Transverse colon (tissue), 4 donors: Measurements from ENCODE around the gene HDAC9. TPM values are rescaled to one million over a fixed set of nuclear protein-coding genes. Genes with fewer than 3 reads are reported as not detected.

Experiments
- DNase-seq: peaks from one replicate; pipeline ENCODE4 v3.0.0-alpha.2; 2019
- H3K27ac ChIP-seq, 4 donors: fragments of 200-600 bp; sonication (generic); 2 replicates each; pipeline ENCODE4 v1.5.1; 2016 to 2018; ENCODE audit warnings: inconsistent platforms in 4 of 4
- H3K27me3 ChIP-seq: fragments of 200-600 bp; sonication (generic); 2 replicates; pipeline ENCODE4 v1.5.1; 2017; ENCODE audit warnings: inconsistent platforms
- H3K36me3 ChIP-seq, 4 donors: fragments of 200-600 bp; sonication (generic); 2 replicates each; pipeline ENCODE4 v1.5.1; 2017 to 2019; ENCODE audit warnings: inconsistent platforms in 4 of 4
- H3K4me1 ChIP-seq, 4 donors: fragments of 200-600 bp; sonication (generic); 2 replicates each; pipeline ENCODE4 v1.5.1; 2017 to 2020; ENCODE audit warnings: inconsistent platforms in 4 of 4
- H3K4me3 ChIP-seq, 4 donors: fragments of 200-600 bp; sonication (generic); 1 replicate in 1 of 4; 2 replicates in 3 of 4; pipeline versions ENCODE4 v1.5.1 to v1.6.1; 2017 to 2019; ENCODE audit warnings: inconsistent platforms in 4 of 4
- H3K9me3 ChIP-seq, 2 donors: fragments of 200-600 bp; sonication (generic); 2 replicates each; pipeline ENCODE4 v1.5.1; 2017 to 2019; ENCODE audit warnings: inconsistent platforms in 2 of 2
- EP300 ChIP-seq: sonication (generic); formaldehyde crosslinking; IDR thresholded peaks from one replicate; pipeline ENCODE4 v1.6.1; 2017; ENCODE audit warnings: antibody characterized with exemption, low read depth
- POLR2A ChIP-seq: fragments of 450-650 bp; IDR thresholded peaks from one replicate; pipeline ENCODE4 v1.6.1; 2016; ENCODE audit warnings: antibody characterized with exemption, mild to moderate bottlenecking, moderate library complexity
- POLR2AphosphoS5 ChIP-seq, 3 donors: sonication (generic); formaldehyde crosslinking; IDR thresholded peaks; one replicate each; pipeline ENCODE4 v1.6.1; 2016; ENCODE audit warnings: antibody characterized with exemption in 3 of 3
- WGBS, 2 donors: methylation state at CpG; one replicate each; pipeline ENCODE4 v1.1.5; 2018; ENCODE audit warnings: low coverage in 1 of 2; 5-methylcytosine and 5-hydroxymethylcytosine counted together
- in situ Hi-C, 4 donors: fragments of 200-750 bp; cut with MboI; loops; one replicate each; pipeline versions ENCODE4 v1.15.0 to v1.15.1; 2017; ENCODE audit warnings: low sequenced_read_pairs in 3 of 4, low pct_ligation_motif_present in 1 of 4, low pct_unique_long_range_greater_than_20kb in 1 of 4
- intact Hi-C: fragments of 100-400 bp; cut with DNase I; formaldehyde crosslinking; loops from one replicate; pipeline ENCODE4 v1.15.1; 2023; ENCODE audit warnings: low total_unique reads
- total RNA-seq, 4 donors: library from RNA; depleted of rRNA; stranded (reverse); fragments of >200 nt; gene quantifications; one replicate each; pipeline ENCODE4 v1.1.0, GENCODE V29; 2016
- TF ChIP-seq, protein P1 (sequence below), 5 experiments: fragments of 200-600 bp in 3 of 5; fragments of 450-650 bp in 2 of 5; sonication (generic) in 3 of 5; IDR thresholded peaks; 1 replicate in 2 of 5; 2 replicates in 3 of 5; pipeline ENCODE4 v1.5.1; 2016 to 2017; ENCODE audit warnings: antibody characterized with exemption in 5 of 5, inconsistent platforms in 3 of 5, mild to moderate bottlenecking in 2 of 5, moderate library complexity in 1 of 5

HDAC9 gene
- total RNA-seq, 4 donors from 2014 or later: 6.0 to 47.5 (median 33.7) TPM

DNA sequence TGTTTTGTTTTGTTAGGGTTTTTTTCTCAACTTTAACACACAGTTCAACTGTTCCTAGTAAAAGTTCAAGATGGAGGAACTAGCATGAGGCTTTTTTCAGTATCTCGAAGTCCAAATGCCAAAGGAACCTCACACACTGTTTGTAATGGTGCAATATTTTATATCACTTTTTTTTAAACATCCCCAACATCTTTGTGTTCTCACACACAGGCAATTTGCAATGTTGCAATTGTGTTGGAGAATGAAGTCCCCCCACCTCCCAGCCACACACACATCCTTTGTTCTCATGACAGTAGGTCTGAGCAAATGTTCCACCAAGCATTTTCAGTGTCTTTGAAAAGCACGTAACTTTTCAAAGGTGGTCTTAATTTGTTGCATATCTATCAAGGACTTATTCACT, 501.0 kb downstream of the HDAC9 start:
- Histone ChIP-seq H3K27ac (no peak overlapping the region), H3K27me3 (no peaks in the 10 kb centered on the region), H3K4me1 (no peaks in the 10 kb centered on the region), H3K4me3 (no peak overlapping the region), H3K9me3 (no peaks in the 10 kb centered on the region), H3K36me3 (no peaks in the 10 kb centered on the region)
- 58 to 71% methylated on average over 2 of the region's 2 CpGs for WGBS, 2 donors
- intact Hi-C loops (no loop called here), in situ Hi-C loops (no loop called here)
- TF ChIP-seq, protein P1, sequence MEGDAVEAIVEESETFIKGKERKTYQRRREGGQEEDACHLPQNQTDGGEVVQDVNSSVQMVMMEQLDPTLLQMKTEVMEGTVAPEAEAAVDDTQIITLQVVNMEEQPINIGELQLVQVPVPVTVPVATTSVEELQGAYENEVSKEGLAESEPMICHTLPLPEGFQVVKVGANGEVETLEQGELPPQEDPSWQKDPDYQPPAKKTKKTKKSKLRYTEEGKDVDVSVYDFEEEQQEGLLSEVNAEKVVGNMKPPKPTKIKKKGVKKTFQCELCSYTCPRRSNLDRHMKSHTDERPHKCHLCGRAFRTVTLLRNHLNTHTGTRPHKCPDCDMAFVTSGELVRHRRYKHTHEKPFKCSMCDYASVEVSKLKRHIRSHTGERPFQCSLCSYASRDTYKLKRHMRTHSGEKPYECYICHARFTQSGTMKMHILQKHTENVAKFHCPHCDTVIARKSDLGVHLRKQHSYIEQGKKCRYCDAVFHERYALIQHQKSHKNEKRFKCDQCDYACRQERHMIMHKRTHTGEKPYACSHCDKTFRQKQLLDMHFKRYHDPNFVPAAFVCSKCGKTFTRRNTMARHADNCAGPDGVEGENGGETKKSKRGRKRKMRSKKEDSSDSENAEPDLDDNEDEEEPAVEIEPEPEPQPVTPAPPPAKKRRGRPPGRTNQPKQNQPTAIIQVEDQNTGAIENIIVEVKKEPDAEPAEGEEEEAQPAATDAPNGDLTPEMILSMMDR (IDR thresholded peaks at IDR 0.05): no peak
- TF ChIP-seq POLR2A (no peak), EP300 (no peak), POLR2AphosphoS5 (IDR thresholded peaks at IDR 0.05) (no peak)
- no peak for DNase-seq

DNA sequence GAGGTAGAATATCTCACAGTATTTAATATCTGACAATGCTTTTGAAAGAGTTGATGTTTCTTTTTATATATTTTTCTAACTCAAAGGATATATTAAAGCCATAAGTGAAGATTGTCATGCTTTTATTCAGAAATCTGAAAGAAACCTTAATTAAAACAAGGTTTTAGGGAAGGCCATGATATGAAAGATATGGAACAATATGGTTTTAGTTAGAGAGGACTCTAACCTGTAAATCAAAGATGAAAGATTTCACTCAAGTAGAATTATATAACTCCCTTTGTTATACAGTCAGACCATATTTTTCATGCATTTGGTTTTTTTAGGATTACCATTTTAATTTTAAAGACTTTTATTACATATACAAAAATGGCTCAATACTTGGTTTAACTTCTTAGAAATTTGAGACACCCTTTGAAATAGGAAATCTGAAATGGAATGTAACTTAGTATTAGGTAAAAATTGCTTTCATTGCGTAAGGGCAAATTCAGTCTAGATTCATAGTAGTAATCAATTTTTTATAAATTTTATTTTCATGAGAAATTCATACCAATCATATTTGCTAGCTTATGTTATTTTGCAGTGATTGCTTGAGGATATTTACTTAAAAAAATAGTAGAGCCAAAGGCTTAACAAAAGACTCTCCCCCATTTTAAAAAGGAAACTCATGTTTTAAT, 502.1 kb downstream of the HDAC9 start:
- H3K27me3 ChIP-seq: no peaks in the 10 kb centered on the region
- 95 to 96% methylated on average over 1 of the region's 1 CpG for WGBS, 2 donors
- in situ Hi-C loops (no loop called here), intact Hi-C loops (no loop called here)
- H3K4me1 ChIP-seq: no peaks in the 10 kb centered on the region
- no peak overlapping the region for H3K4me3 ChIP-seq
- no peaks in the 10 kb centered on the region for H3K9me3 ChIP-seq
- DNase-seq: no peak
- no peaks in the 10 kb centered on the region for H3K36me3 ChIP-seq
- H3K27ac ChIP-seq: no peak overlapping the region
- TF ChIP-seq, protein P1 (IDR thresholded peaks at IDR 0.05): no peak
- TF ChIP-seq EP300: no peak
- TF ChIP-seq POLR2A: no peak
- TF ChIP-seq POLR2AphosphoS5 (IDR thresholded peaks at IDR 0.05): no peak

DNA sequence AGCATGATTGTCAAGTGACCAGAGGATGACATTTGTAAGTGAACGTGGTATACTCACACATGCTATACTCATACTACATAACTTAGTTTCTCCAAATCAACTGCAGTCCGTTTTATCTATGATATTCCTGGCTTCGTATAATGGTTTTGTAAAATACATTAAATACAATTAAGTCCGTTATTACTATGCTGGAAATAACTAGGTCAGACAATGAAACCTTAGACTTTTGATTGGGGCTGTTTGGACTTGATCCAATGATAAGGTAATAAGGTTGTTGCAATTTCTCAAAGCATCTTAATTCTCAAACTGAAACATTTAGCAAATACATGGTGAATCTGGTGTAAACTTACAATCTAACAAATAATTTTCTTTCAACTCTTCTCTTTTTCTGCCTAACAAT, 504.9 kb downstream of the HDAC9 start:
- H3K4me1 ChIP-seq: no peaks in the 10 kb centered on the region
- intact Hi-C loops (no loop called here), in situ Hi-C loops (no loop called here)
- H3K36me3 ChIP-seq: no peaks in the 10 kb centered on the region
- TF ChIP-seq EP300 (no peak), POLR2A (no peak), POLR2AphosphoS5 (IDR thresholded peaks at IDR 0.05) (no peak)
- TF ChIP-seq, protein P1 (IDR thresholded peaks at IDR 0.05): no peak
- no peak overlapping the region for H3K4me3 ChIP-seq
- H3K27ac ChIP-seq: no peak overlapping the region
- WGBS, 2 donors: 85 to 88% methylated on average over 4 of the region's 4 CpGs
- no peak for DNase-seq
- no peaks in the 10 kb centered on the region for H3K27me3 ChIP-seq
- H3K9me3 ChIP-seq: no peaks in the 10 kb centered on the region

DNA sequence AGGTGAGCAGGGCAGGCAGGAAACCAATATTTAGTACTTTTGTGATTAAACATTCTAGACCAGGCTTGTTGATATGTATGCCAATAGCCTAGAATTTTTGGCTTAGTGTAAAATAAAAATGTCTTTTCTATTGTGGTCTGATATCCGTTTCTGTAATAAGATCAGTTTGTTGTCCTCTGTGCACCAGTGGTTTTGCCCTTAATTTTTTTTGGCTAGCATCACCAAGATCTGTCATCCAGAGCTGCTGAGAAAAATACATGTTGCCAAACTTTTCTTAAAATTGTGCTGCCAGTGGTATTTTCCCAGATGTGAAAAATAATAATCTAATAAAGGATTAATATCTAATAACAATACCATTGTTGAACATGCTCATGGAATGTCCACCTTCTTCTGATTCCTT, 506.3 kb downstream of the HDAC9 start:
- DNase-seq: no peak
- 64% methylated on average over 1 of the region's 1 CpG for WGBS, 2 donors
- H3K27me3 ChIP-seq: no peaks in the 10 kb centered on the region
- intact Hi-C loops: no loop called here
- no peak overlapping the region for H3K4me3 ChIP-seq
- TF ChIP-seq, protein P1 (IDR thresholded peaks at IDR 0.05): no peak
- TF ChIP-seq POLR2AphosphoS5 (IDR thresholded peaks at IDR 0.05) (no peak), POLR2A (no peak), EP300 (no peak)
- no peaks in the 10 kb centered on the region for H3K4me1 ChIP-seq
- no peaks in the 10 kb centered on the region for H3K36me3 ChIP-seq
- in situ Hi-C loops: no loop called here
- no peaks in the 10 kb centered on the region for H3K9me3 ChIP-seq
- no peak overlapping the region for H3K27ac ChIP-seq
